GM21423 (cell line): Measurements from ENCODE around the gene GLIS2.
A peak's percentile ranks its signal among the peaks of the same experiment; 100 is the strongest.

Source experiments
- ATAC-seq: cut with Tn5 transposase; IDR thresholded peaks from one replicate; pipeline ENCODE4 v1.9.1; 2021; ENCODE audit warnings: mild to moderate bottlenecking, moderate library complexity; ENCODE audit not compliant: unreplicated experiment

GLIS2 gene

DNA sequence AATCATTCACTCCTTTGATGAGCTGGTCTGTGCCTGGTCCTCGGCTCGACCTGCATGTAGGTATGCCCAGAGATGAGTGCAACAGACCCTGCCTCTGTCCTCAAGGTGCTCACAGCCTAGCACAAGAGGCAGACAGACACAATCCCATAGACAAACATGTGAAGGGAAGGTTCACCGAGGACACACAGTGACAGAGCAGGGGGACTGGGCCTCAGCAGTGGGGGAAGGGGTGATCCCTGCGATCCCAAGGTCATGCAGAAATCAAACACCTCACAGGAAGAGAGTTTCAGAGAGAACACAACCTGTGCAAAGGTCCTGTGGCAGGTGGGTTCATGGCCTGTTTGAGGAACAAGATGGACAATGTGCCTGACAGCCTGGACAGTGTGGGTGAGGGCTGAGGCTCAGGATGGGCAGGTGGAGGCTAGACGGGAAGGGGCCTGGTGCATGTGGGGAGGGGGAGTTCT is 51.6 kb downstream of the GLIS2 start:
- ATAC-seq: no peak

DNA sequence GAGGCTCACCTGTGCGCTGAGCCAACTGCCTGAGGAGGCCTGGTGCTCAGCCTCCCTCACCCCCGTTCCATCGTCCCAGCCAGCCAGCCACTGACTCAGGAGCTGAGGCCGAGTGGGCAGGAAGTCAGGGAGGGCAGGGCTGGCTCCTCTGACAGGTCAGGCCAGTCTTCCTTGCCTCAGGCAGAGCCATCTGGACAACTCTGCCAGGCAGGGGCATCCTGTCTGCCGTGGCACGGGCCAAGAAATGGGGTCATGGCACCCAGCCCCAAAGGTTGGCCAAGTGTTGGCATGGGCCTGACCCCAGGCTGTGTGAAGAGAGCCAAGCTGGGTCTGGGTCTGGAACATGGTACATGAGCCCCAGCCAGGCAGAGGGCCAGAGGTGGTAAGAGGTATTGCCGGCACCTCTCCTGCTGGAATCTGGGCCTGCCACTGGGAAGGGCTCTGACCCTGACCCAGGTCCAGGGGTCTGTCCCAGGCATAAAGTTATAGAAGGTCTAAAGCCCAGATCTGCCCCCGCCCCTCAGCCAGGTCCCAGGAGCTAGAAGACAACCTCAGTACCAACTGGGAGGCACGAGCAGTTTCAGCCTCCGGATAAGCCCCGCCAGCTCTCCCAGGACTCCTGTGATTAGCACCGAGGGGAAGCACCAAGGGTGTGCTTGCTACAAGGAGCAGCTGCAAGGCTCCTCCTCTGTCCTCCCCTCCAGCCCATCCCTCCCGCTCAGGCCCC is 53.3 kb downstream of the GLIS2 start:
- ATAC-seq: no peak

DNA sequence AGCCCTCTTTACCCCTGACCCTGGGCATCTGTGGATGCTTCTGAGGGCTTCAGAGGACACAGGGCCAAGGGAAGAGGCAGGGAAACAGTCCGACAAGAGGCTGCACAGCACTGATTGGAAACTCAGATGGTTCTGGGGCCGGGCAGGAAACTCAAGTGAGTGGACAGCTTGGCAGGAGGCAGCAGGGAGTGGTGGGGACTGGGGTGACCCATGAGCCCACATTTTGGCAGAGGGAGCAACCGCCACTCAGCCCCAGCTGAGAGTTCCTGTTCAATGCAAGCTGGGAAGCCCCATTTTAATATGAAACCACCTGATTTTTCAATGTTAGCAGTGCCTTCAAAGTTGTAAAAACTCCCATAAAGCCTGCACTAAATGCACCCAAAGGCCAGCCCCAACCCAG is 54.3 kb downstream of the GLIS2 start:
- no peak for ATAC-seq

DNA sequence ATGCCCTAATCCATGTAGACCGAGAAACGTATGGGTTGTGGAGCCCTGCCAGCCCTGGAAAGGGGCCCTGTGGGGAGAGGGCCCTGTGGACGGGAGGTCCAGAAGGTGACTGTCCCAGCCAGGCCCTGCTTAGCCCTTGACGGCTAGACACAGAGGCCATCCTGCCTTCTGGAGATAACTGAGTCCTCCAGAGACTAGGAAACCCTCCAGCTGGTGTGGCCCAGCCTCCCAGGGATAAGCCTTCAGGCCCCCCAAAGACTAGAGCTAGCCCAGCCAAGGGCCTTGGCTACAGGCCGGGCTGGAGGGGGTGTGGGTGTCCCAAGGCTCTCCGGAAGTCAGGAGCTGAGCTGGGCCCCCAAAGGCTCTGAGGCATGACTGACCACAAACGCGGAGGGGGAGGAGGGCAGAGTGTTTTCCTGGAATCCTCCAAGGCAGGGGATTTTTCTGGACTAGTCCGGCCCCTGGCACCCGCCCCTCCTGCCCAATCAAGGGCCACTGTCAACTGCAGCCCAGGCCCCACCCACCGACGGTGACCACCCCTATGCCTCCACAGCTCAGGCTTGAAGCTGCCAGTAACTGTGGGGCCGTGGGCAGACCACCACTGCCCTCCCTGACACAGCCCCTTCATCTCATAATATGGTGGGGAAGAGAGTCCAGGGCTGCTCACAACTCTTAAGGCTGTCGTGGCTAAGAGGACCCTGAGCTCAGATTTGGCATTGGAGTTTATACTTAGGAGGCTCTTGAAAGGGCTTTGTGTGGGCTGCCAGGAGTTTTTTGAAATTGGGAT is 54.9 kb downstream of the GLIS2 start:
- no peak for ATAC-seq

DNA sequence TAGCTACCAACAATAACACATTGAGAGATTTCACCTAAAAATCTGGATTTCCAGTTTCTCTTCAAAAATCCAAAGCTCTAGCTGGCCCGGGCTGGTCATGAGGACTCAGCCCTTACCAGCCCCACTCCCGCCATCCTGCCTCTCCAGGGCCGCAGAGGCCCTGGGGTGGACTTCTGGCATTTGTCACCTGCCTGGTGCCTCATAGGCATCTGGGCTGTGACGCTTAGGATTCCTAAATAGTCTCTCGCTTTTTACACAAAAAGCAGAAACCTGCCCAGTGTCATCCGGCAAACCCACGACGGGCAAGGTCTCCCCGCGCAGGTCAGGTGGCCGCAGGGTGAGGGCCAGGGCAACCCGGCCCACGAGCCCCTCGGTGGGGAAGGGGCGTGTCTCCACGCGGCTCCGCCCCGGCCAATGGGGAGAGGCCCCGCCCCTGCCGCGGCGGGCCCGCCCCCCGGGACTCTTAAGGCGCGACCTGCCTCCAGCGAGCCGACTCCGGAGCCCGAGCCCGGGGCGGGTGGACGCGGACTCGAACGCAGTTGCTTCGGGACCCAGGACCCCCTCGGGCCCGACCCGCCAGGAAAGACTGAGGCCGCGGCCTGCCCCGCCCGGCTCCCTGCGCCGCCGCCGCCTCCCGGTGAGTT is 55.6 kb downstream of the GLIS2 start, which contains the start of gene VASN:
VASN (plus strand) TSS at position 492 of the 644 bp plus-strand sequence. CDS start 9,030 bp downstream, outside the sequence.
- ATAC-seq: peak; percentile 65

DNA sequence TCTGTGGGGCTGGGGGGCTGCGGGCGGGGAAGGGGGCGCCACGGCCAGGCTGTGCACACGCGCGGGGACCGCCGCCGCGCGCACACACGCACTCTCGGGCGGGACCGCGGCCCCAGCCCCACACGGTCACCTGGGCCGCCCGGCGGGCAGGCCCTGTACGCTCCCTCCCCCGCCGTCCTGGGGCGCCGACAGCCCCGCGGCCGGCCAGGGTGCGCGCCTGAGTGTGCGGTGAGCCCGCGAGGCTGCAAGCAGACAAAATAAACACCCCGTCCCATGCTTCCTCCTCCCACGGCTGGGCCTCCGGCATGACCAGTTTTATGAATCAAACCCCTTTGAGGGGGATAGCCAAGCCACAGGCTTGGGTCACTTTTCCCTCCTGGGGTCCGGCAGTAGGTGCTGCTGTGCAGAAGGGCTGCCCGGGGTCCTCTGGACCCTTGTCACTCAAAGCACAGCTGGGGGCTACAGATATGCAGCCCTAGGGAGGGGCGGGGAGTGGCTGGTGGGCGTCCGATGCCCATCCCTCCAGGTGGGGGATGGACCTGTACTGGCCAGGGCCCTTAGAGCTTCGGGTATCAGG is 56.2 kb downstream of the GLIS2 start:
- no peak for ATAC-seq

DNA sequence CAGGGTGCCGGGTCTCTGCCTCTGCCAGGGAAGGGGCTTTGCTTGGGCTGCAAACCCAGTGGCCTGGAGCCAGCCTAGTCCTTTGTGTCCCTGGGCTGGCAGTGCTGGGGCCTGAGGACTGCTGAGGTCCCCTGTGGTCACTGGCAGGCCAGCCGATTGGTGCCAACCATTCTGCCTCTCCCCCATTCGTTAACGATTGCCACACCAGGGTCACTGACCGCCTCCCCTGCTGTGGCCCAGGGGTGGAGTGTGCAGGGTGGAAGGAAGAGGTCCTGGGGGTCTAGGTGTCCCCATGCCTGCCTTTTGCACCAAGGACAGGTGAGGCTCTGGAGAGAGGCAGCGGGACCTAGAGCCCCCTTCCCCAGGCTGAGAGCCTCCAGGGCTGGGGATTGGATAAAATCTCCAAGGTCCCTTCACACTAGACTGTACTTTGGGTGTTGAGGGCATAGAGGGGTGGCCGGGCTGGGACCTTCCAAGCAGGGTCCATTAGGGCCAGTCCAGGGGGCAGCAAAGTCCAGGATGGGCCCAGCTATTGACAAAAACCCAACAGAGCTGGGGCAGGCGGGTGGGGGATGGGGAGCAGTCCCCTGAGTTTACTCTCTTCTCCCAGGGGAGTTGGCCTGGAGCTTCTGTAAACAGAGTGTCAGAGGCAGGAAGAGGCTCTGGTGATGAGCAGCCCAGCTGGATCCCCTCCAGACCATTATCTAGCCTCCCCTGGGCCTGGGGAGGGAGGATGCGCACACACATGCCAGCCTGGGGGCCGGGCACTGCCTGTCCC is 56.9 kb downstream of the GLIS2 start:
- no peak for ATAC-seq

DNA sequence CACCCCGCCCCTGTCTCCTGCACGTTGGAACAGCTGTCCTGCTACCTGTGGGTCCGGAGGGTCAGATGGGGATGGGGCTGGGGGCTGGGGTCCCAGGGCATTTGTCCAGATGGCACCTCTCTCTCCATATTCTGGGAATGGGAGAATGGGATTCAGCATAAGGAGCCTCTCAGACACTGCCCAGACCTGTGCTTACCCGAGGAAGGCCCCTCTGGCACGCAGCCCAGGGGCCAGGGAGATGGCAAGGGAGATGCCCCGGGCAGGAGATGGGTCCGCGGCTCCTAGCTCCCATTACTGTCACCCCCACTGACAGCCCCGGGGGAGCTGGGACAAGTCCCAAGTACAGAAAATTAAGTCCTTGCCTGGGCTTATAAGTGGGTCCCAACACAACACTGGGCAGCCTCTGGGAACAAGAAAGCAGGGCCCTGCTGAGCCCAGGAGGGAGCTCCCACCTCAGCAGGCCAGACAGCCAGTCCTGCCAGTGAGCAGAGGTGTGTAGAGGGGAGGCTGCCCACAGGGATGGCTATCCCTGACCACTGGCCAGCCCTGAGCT is 57.6 kb downstream of the GLIS2 start:
- no peak for ATAC-seq

DNA sequence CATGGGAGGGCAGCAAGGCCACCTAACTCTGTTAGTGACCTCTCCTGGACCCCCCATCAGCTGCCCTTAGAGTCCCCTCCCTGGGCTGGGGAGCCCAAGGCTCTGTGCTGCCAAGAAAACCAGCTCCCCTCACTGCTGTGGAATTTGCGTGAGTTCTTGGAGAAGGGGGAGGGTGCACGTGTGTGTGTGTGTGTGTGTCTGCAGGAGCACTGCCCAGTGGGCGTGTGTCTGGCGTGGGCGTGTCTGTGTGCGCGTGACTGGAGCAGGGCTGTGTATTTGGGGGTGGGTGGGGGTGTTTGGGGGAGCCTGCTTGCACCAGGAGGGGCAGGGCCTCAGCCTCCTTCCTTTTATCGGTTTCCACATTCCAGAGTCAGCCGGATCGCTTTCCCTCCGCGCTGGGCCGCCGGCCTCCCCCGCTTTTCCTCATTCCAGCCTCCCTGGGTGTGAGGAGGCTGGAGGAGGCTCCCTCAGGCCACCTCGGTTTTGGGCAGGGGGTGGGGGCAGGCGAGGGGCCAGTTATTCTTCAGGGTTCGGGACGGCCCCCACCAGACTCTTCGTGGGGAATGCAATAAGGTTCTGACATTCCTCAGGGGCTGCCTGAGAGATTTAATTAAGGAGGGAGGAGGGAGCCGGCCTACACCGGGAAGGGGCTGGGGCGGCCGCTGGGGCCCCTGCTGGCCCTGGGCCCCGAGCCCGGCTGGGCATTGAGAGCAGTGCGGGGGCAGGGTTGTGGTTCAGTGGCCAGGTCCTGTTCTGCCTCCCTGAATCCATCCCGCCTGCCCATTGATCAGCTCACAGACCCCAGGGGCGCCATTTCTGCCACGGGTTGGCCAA is 58.3 kb downstream of the GLIS2 start:
- ATAC-seq: no peak

DNA sequence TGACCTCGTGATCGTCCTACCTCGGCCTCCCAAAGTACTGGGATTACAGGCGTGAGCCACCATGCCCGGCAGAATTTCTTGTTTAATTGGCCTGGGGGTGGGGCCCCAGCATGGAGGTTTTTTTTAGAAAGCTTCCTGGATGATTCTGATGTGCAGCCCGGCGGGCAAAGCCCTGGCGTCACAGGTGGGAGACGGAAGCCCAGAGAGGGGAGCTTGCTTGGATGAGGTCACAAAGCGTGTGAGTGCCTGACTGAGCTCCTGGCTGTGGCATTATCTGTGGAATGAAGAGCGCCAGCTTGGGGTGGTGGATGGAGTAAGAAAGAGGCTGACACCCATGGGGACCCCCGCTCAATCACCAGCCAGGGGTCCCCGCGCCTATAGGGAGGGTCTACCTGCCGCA is 59.9 kb downstream of the GLIS2 start:
- ATAC-seq: no peak

DNA sequence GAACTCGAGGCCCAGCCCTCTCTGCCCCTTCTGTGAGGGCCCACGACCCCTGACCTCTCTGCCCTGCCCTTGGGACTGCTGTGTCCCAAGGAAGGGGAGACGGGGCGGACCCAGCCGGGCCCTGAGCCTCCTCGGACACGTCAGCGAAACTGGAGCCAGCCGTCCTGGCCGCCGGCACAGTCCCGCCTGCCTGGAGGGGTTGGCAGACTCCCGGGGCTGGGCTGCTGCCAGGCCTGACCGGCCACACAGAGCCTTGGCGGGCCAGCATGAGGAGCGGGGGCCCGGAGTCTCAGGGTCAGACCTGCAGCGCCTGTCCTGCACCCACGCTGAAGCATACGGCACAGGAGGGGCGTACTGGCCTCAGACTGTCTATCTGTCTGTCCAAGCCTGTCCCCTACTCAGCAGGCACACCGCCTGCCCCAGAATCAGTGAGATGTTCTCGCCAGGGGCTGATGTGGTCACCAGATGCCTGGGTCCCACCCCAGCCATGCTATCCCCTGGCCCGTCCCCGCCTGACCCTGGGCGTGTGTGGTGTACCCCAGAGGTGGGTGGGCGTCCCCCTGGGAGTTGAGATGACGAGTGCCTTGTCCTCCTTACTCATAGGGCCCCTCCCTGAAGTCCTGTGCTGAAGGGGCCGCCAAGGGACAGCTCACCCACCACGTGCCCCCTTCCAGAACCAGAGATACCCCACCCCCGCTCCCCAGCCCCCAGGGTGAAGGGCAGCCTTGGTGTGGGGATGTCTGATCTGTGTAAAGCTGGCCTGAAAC is 60.4 kb downstream of the GLIS2 start:
- ATAC-seq: no peak

DNA sequence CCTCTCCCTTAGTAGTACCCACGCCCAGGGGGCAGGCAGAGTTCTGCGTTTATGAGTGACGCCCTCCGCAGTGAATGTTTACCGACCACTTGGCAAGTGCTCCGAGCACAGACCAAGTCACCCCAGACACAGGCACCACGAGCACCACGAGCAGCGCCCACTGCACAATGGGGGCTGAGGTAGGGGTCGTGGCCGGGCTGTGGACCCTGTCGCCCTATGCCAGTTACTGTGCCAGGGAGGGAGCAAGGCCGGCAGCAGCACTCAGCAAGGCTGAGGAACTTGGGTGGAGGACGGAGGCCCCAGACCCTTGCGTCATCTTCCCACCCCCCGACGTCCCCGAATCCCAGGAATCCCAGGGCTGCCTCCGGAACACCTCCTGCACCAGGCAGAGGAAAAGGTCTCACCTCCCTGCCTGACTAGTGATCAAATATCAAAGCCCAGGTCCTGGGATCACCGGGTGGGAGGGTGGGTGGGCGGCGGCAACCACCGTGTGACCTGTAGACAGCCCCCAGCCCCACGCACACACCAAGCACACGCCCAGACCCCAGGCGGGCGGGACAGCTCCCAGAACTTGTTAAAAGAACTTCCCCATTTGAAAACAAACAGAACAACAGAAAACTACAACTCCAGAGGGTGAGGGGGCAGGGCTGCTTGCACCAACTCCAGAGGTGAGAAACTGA is 61.2 kb downstream of the GLIS2 start:
- ATAC-seq: no peak

DNA sequence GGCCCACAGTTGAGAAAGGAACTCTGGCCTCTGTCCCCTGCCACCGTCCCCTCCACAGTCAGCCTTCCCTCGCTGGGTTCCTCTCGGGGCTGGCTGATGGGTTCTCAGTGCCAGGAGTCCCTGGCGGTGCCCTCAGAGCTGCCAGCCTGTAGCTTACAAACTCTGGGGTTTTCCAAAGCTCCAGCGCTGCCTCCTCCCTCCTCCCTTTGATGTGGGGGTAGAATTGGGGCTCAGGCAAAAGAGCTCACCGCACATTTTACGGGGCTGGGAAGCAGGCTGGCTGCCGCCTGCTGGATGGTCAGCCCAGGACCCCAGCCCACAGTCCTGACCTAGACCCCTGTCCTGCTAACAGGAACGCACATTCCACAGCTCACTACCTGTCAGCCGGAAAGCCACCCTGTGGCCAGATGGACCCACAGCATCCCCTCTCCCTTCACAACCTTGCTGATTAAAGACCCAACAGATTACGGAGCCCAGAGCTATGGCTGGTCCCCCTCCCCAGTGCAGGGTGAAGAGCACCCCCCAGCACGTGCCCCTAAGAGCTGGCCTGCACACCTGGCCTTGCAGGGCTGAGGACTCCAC is 61.8 kb downstream of the GLIS2 start:
- ATAC-seq: no peak

DNA sequence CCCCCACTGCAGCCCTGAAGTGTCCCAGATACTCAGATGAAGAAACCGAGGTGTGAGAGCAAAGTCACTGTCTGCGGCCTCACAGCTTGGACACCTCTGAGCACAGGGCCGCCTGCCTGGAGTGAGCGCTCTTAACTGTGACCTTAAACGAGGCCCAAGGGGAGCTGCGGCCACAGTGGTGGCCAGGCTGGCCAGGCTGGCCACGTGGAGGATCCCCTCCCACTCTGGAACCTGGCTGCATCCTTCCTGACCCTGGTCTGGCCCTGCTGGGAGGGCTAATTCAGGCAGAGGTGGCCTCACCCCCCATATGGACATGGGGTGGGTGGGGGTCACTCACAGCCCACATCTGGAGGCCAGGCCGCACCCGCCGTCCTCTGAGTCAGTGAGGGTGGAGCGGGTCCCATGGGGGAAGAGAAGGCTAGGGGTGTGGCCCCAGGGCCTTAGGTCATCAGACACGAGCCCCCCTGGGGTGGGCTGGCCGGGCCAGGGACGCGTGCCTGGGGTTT is 62.3 kb downstream of the GLIS2 start:
- ATAC-seq: no peak

DNA sequence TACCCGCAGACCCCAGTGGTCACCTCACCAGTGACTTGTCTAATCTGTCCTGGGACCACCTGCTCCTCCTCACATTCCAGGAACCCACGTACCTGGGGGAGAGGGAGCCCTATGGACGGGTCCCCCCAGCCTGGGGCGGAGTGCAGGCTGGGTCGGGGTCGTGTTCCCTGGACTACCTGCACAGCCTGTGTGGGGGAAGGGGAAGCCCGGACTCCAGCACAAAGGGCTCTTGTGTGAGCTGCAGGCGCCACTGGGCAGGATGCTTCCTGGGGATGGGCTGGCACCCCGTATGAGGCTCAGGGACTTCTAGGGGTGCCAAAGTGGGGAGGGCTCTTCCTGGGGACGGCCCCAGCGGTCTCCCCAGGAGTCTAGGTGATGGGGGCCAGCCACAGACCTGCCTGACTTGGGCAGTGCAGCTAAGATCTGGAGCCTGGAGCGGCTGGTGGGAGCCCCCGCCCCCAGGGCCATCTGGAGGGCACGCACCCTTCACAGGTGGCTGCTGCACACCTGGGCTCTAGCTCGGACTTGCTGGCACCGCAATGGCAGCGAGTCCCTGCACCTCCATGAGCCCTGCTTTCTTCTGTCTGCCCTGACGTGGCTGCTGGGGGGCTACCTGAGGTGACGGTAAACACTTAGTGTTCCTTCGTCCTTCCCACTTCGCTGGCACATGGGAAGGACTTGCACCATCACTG is 63.3 kb downstream of the GLIS2 start:
- ATAC-seq: no peak

DNA sequence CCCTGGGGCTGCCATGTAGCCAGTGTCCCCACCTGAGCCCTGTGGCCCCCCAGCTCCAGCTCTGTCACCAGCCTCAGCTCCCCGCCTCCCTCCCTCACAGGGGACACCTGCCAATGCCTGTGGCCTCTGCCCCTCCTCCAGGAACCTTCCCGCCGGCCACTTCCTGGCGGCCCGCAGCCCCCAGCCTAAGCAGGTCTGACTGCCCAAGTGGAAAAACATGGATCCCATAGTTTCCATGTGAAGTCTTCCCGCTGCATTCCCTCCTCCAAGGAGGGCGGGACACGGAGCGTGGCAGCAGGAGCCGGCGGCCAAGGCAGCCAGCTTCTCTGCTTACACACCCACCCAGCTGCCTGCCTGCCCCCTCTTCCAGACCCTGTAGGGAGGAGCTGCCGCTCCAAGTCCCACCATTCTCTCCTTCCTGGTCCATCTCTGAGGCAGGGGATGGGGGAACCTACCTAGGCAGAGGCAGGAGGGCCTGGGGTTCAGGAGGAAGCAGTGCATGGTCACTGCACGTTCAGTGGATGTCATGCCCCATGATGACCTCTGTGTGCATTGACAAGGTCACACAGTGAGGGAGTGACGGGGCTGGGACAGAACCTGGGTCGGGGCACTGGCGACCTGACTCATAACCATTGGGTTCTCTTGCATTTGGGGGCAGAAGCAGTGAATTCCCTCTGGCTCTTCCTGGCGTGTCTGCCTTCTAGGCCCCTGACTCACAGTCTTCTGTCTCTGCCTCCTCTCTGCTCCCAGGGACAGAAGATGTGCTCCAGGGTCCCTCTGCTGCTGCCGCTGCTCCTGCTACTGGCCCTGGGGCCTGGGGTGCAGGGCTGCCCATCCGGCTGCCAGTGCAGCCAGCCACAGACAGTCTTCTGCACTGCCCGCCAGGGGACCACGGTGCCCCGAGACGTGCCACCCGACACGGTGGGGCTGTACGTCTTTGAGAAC is 64.5 kb downstream of the GLIS2 start:
- ATAC-seq: no peak
